ENCODE data around the gene THSD7B.

DNA sequence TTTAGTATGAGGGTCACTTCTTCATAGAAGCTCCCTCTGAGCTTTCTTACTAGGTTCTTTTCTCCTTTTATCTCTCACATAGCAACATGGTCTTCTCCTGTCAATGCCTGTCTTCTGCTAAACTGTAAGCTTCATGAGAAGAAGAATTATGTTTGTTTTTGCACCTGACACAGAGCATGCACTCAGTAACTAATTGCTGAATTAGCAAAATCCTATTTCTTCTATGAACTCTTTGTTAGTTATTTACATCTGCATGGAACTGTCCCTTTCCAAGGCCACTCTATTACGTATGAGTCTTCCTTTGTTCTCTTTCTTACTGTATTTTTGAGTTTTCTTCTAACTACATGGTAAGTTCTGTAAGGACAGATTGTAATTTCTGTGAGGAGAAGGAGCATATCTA is 63.4 kb downstream of the THSD7B start:
- TF ChIP-seq, protein P1, sequence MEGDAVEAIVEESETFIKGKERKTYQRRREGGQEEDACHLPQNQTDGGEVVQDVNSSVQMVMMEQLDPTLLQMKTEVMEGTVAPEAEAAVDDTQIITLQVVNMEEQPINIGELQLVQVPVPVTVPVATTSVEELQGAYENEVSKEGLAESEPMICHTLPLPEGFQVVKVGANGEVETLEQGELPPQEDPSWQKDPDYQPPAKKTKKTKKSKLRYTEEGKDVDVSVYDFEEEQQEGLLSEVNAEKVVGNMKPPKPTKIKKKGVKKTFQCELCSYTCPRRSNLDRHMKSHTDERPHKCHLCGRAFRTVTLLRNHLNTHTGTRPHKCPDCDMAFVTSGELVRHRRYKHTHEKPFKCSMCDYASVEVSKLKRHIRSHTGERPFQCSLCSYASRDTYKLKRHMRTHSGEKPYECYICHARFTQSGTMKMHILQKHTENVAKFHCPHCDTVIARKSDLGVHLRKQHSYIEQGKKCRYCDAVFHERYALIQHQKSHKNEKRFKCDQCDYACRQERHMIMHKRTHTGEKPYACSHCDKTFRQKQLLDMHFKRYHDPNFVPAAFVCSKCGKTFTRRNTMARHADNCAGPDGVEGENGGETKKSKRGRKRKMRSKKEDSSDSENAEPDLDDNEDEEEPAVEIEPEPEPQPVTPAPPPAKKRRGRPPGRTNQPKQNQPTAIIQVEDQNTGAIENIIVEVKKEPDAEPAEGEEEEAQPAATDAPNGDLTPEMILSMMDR (IDR thresholded peaks at IDR 0.05), result no peak
- TF ChIP-seq POLR2AphosphoS5 (IDR thresholded peaks at IDR 0.05) (no peak), POLR2A (IDR thresholded peaks at IDR 0.05) (no peak)

Data from upper lobe of left lung (tissue), 4 donors.